GM21528 (cell line): ENCODE data around the gene PTPRD.
"Not testable (repeated sequence)": the region's sequence is repeated elsewhere in the genome, so short reads cannot be mapped to it uniquely, and the experiment has no call there.

Source experiments
- ATAC-seq: cut with Tn5 transposase; IDR thresholded peaks from one replicate; pipeline ENCODE4 v1.9.1; 2021; ENCODE audit warnings: mild to moderate bottlenecking, moderate library complexity; ENCODE audit not compliant: unreplicated experiment, low FRiP score

PTPRD gene

DNA sequence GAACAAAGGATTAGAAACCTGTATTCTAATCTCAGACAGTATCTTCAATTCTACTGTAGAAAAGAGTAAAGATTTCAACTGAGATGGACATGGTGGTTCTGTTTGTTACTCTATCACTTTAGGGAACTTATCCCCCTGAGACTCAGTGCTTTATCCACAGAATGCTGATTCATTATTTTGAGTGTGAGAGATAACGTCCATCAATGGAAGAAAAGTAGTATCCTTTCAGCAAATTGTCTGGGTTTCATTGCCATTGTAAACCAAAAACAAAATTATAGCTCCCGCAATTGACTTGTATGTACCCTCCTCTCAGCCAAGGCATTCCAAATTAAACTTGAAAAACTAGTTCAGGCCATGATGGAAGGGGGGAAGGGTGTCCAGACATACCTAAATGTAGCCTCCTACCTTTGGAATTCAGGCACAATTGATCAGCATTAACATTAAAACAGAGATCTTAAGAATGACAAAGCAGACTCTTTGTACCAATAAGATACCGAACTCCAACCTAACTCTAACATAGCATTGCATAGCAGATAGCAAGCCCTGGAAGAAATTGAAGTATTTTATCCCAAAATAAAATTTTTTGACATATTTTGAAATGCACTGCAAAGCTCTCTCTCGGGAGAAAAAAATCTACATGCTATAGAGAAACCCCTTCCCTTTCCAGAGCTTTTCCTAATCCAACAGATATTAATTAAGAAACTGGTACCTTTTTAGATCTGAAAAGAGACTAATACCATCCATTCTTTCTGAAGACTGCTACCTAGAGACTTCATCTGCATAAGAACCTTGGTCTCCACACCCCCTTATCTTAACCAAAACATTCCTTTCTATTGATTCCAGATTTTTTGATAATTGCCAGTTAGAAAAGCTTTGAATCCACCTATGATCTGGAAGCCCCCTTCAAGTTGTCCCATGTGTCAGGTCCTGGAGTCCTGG lies 1055.7 kb downstream of the PTPRD start:
- no peak for ATAC-seq

DNA sequence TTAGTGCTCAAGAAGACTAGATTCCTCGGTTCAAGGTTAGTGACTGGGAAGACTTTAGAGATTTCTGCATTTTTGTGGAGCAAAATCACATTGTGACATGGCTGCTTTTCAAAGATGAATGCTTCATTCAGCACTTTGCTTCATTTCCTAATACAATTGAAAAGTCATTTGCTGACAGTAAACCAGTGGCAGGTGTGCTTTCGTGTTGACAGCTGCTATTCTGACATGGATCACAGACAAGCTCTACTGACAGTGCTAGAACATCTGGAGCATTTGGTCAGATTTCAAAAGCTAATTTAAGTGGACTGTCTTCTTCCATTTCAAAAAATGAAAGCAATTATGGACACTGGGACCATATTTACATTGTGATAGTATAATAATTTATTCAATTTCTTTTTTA lies 1060.1 kb downstream of the PTPRD start:
- ATAC-seq, result no peak

GRCh38 chr9:9538766-9539165 lies 1074.0 kb downstream of the PTPRD start:
- ATAC-seq, result no peak

DNA sequence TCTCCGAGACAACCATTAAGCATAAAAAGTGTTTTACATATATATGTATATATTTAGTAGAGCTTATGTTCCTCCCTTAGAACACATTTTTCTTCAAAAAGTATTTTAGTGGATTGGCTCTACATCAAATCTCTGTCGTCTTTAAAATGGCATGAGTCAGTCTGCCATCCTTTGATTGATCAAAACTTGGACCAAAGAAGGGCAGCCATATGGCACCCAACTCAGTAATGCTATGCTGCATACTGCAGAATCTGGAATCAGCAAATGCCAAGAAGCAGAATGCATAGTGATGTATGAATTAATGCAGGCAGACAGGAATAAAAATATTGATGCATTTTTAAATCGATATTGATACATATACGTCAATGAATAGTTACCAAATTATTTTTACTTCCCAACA lies 1074.4 kb downstream of the PTPRD start:
- no peak for ATAC-seq

GRCh38 chr9:9536523-9536922 lies 1076.3 kb downstream of the PTPRD start:
- ATAC-seq, result no peak

DNA sequence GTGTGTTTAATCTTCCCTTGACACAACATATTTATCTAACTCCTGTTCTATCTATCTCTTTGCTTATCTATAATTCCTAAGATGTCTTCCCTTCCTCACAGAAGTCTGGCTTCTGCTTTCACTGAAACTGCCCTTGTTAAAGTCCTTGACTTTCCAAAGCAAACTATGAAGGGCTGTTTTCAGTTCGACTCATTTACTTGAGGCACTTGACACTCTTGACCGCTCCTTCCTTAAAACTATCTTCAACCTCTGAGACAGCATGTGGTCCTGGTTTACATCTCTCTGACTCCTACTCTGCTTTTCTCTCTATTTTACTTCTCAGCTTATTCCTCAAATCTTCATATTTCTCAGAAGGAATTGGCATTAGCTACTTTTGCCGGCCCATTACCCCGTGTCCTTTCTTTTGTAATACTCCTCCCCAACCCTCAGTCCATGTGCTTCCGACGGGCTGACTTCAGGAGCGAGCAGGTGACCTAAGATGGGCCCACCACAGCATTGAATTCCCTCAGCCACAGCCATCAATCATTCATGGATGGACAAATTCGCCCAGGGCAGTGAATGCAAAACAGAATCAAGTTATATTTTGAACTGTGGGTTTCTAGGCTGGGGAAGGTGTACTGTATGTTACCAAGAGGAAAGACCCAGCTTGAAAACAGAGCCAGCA lies 1089.2 kb downstream of the PTPRD start:
- no peak for ATAC-seq

DNA sequence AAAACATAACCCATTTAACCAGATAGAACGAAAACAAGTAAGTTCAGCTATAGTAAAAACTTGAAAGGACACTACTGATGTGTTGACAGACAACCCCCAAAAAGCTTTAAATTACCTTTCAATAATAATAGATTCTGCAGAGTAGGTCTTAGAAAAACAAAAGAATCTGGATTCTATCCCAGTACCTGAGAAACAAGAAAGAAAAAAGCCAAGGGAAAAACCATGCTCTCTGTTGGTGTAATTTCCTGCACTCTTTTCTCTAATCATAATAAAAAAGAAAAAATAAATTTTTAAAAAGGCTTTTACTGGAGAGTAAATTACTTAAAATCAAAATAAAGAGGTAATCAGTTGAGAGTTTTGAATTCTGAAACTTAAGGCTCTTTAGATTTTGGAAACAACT lies 1090.4 kb downstream of the PTPRD start:
- ATAC-seq, result no peak

- no peak for ATAC-seq
Measured at GRCh38 chr9:9521033-9521779, 1091.6 kb downstream of the PTPRD start.

GRCh38 chr9:9504869-9505268 lies 1107.9 kb downstream of the PTPRD start:
- ATAC-seq, result no peak

DNA sequence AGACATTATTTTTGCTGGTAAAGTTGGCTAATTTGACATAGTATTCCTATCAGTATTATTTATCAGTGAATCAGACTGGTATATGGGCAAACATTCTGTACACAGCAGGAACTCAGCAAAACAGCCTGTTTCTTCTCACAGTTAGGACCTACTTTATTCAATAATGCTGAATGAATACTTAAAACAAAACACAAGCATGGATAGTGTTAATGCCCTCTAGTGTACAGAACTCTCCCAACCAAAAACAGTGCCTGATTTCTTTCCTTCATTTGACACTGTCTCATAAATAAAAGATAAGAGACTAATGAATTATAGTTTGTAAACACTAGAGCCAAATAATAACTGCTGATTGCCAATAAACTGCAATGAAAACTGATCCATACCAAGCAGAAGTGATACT lies 1113.3 kb downstream of the PTPRD start:
- no peak for ATAC-seq

- no peak for ATAC-seq
Measured at GRCh38 chr9:9498846-9499245, 1114.0 kb downstream of the PTPRD start.

- ATAC-seq, result no peak
Measured at GRCh38 chr9:9498128-9498527, 1114.7 kb downstream of the PTPRD start.

DNA sequence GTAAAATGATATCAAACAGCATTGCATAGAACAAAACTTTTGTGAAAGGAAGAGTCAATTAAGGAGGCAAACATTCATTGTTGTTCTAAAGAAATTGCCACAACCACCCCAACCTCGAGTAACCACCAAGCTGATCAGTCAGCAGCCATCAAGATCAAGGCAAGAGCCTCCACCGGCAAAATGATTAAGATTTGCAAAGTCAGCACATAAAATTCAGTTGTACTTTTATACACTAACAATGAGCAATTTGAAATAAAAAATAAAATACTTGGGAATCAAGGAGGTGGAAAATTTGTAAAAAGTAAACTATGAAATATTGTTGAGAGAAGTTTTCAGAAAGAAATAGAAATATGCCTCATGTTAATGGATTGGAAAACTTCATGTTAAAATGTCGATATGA lies 1118.5 kb downstream of the PTPRD start:
- no peak for ATAC-seq

DNA sequence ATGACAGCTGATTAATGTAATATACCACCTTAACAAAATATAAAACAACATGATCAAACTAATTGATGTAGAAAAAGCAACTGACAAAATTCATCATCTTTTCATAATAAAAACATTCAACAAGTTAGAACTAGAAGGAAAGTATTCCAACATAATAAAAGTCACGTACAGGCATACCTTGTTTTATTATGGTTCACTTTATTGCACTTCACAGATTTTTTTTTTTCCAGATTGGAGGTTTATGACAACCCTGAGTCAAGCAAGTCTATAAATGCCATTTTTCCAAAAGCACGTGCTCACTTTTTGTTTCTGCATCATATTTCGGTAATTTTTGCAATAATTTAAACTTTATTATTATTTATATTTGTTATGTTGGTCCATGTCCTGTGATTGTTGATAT lies 1120.3 kb downstream of the PTPRD start:
- no peak for ATAC-seq

- no peak for ATAC-seq
Measured at GRCh38 chr9:9489183-9489582, 1123.6 kb downstream of the PTPRD start.

DNA sequence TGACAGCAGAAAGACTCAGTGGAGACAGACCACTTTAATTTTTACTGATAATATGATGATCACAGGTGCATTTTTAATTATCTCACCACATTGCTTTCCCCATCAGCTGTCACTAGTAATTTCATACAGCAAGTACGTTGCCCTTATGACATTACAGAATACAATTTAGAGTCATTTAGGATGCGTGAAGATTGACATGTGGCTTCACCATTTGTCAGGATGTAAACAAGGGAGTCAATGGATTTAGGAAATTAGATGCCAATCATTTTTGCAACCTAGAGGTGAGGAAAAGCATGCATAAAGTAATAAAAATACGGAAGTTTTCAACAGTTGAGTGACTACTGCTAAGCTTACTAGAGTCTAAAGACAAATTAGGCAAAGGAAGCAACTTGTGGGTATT lies 1129.6 kb downstream of the PTPRD start:
- ATAC-seq, result no peak

- ATAC-seq, result no peak
Measured at GRCh38 chr9:9478741-9479140, 1134.1 kb downstream of the PTPRD start.

DNA sequence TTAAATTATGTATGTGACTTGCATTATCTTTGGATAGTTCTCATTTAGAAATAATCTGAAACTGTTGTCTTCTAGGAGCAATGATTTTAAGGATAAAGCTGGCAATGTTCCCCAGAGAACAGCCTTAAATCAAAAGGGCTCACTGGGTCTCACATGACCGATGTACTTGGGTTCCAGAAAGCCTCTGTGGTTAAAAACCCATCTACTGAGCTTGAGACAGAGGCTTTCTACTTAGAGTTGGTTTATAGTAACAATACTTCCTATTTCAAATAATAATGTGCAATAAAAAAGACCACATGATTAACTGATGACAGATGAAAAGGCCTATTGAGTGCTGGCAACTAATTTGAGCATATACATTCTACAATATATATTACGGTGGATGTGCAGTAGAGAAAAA lies 1143.5 kb downstream of the PTPRD start:
- ATAC-seq, result no peak

- not testable (repeated sequence) for ATAC-seq
Measured at GRCh38 chr9:9441874-9442273, 1170.9 kb downstream of the PTPRD start.

- ATAC-seq, result no peak
Measured at GRCh38 chr9:9437641-9438040, 1175.2 kb downstream of the PTPRD start.

- ATAC-seq, result not testable (repeated sequence)
Measured at GRCh38 chr9:9426454-9426853, 1186.3 kb downstream of the PTPRD start.
